ENCODE results near the gene TMEM272.

TMEM272 gene

DNA sequence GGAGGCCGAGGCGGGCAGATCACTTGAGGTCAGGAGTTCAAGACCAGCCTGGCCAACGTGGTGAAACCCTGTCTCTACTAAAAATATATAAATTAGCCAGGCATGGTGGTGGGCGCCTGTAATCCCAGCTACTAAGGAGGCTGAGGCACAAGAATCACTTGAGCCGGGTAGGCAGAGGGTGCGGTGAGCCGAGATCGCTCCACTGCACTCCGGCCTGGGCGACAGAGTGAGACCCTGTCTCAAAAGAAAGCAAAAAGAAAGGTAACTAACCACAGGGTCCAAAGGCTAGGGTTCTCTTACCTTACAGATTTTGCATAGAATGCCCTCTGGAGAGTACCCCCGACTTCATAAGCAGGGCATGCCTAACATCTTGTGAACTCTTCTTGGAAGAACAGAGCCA is 20.3 kb downstream of the TMEM272 start:
- peak; percentile 60 for DNase-seq

DNA sequence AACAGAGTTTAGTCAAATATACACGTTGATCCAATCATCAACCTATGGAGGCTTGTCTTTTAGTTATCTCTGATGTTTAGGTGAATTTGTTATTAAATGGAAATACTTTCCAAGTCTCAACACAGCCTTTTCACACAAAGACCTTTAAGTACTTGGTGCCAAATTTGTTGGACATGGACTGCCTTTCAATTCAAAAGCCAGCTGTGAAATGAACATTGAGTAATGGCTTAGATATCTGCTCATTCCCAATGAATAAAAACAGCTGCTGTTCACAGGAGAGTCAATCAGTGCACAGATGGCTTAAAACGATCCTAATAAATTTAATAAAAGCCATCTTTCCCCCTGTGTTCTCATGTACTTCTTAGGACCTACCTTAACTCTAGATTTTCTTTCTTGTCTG is 21.1 kb downstream of the TMEM272 start:
- DNase-seq: no peak

GRCh38 chr13:51823359-51823758 is 21.6 kb downstream of the TMEM272 start:
- DNase-seq: no peak

GRCh38 chr13:51822106-51822815 is 22.7 kb downstream of the TMEM272 start:
- no peak for DNase-seq

GRCh38 chr13:51821606-51822005 is 23.4 kb downstream of the TMEM272 start:
- no peak for DNase-seq

DNA sequence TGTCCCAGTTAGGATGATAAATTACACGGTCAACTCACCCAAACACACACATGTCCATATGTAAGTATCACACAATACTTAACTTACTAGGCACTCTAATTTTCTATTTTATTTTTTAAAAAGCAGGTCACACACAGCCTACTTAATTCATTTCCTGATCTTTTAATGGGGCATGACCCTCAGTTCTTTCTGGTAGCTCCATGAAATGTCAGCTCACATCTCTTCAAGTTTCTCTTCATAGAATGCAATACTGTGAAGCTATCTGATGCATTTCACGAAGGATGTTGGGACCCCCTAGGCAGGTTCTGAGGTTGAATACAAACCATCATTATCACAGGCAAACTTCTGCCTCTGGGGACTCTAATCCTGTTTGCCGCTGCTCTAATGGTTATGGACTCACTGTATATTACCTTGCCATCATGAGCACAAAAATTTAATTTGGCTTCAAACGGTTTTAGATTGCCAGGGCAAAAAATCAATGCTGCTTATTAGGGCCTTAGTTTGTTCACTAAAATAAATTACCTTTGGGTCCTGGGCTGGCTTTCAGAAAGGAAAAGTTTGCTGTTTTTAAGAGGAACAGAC is 24.9 kb downstream of the TMEM272 start:
- no peak for DNase-seq

DNA sequence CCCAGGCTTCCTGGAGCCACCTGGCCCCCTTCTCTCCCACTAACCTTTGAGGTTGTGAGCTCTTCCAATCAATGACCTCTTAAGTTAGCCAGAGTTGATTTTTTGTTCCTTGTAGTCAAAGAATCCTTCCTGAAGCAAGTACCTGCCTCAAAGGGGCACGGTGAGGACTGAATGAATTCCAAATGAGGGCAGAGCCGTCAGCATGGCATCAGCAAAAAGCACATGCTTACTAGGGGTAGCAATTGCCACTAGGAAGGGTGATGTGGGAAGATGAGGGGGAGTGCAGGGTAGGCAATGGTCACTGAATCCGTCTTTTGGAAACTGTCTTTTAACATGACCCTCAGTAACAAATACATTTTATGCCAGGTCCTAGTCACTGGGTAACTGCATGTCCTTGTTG is 25.4 kb downstream of the TMEM272 start:
- DNase-seq: peak; percentile 69

GRCh38 chr13:51818781-51819511 is 26.0 kb downstream of the TMEM272 start:
- peak; percentile 82 for DNase-seq

DNA sequence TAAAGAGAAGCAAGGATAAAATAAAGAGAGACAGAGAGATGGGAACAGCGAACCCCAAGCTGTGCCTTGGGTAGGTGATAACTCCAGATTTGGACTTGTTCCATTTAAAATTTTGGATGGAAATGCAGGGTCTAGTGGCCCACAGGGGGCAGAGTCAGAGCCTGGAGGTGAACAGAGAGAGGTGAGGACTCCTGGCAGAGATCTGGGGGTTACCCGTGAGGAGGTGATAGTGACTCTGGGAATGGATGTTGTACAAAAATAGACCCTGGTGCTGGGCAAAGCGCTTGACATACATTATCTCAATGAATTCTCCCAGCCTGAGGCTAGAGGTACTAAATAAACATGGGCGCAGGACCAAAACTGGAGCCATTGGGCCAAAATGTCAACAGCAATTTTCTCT is 26.7 kb downstream of the TMEM272 start:
- DNase-seq: no peak

DNA sequence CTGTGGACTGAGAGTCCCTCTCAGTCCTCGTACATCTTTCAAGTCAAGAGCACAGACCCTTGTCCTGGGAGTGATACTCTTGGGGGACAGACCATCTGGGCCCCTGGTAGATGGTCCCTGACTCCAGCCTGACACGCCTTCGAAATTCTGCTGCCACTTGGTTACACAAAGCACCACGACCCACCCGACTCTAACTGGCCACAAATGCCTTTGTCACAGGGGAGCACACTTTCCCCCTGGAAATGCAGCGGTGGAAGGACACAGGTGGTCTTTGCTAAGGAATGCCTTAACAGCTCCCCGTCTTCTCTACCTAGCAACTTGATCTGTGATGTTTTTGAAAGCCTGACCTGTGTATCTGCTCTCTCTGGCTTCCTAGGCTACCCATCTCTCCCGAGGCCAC is 27.3 kb downstream of the TMEM272 start:
- no peak for DNase-seq

DNA sequence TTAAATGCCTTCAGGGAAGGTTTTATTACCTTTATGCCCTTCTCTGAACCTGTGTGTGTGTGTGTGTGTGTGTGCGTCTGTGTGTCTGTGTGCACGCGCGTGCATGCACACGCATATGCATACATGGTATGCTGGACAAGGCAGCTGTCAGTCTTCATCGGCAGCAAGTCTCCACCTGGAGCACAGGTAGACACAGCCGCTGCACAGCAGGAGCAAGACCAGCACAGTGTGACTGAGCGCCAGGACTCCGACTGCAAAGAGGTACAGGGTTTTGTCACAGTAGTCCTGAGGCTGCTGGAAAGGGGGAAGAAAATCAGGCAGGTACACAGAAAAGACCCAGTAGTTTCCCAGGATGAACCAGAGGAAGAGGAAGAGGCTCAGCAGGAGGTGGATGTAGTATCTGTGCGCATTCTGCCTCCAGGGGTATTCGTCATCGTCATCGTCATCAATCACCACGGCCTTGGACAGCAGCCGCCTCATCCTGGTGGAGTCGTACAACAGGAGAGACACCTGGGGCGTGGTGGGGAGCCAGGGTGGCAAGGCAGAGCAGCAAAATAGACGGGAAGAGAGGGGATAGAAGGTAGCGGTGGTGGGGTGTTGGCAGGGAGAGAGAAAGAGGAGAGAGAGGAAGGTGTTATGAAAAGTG is 28.2 kb downstream of the TMEM272 start:
- DNase-seq: no peak

GRCh38 chr13:51815848-51816247 is 29.1 kb downstream of the TMEM272 start:
- DNase-seq: no peak

GRCh38 chr13:51814825-51815650 is 29.9 kb downstream of the TMEM272 start:
- peak; percentile 90 for DNase-seq

- DNase-seq: no peak
Observed at GRCh38 chr13:51814071-51814470, 30.9 kb downstream of the TMEM272 start.

DNA sequence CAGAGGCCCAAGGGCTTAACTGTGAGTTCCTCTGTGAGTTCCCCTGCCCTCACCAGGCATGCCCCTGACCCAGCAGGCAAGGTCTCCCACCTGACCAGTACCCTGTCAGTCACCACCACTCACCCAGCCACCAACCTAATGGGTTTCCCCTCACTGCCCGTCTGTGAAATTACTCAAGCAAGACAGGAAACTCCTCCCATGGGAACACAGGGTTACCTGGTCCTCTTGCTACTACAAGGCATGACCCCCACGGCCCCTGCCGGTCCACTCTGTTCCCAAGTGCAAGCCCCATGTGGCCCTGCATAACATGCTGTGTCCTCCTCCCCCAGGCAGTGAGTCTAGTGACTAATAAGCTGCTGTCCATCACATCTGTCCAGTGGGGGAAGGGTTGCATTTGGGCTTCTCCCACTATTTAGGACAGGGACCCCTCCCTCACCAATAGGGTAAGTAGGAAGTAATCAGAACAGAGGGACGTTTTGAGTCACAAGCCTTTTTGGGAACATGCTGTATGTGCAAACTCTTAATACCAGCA is 33.0 kb downstream of the TMEM272 start:
- no peak for DNase-seq

DNA sequence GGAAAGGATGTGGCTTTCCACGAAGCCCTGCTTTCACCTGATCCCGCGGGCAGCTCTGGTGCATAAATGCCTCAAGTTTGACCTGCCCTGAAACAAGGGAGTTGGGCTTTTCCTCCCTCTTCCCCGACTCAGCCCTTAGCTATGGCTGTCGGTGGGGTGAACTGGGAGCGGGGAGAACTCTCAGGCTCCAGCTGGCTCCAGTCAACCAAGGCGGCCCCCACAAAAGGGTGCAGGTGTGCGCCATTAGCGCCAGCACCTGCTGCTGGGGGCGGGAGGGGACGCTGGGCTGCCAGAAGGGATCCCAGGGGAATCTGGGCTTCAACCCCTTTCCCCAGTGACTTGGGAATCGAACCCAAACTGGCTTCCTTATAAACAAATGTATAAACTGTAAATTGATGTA is 33.9 kb downstream of the TMEM272 start:
- no peak for DNase-seq

- no peak for DNase-seq
Observed at GRCh38 chr13:51808811-51809210, 36.2 kb downstream of the TMEM272 start.

DNA sequence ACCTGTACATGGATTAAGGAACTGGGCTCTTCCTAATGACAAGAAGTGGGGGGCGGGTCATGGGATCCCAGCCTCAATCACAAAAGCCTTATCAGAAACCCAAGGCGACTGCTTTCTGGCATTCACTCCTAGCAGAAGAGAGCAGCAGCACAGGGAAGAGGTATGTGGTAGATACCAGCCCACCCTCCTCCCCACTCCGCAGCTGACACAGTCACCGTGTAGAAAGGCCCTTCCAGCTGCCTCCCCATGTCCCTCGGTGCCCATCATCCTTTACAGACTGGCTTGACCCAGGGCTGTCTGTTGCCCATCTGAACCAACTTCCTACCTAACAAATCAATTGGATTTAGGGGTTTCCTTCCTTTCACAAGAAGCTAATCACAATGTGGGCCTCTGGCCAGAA is 37.9 kb downstream of the TMEM272 start:
- no peak for DNase-seq

- DNase-seq: no peak
Observed at GRCh38 chr13:51806566-51806965, 38.4 kb downstream of the TMEM272 start.

DNA sequence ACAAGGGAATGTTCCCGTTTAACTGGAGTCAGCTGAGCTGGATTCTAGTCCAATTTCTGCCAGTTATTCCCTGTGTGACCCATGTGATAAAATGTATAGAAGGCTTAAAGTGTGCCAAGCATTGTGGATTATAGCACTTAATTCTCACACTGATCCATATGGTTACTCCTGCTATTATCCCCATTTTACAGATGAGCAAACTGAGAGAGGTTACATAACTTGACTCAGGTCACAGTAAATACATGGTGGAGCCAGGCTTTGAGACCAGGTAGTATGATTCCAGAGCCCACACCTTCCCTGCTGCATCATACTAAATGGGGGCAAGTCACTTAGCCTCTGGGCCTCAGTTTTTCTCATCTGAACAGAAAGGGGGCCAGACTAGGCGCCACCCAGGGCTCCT is 39.1 kb downstream of the TMEM272 start:
- DNase-seq: no peak

GRCh38 chr13:51805313-51805712 is 39.7 kb downstream of the TMEM272 start:
- DNase-seq: no peak
